Astrocyte (in vitro differentiated cells and primary cell): ENCODE measurements around the gene ANKRD29. TPM values are rescaled to one million over a fixed set of nuclear protein-coding genes. Genes with fewer than 3 reads are reported as not detected.
A peak's percentile ranks its signal among the peaks of the same experiment; 100 is the strongest.

Source experiments
- DNase-seq: peaks from one replicate; pipeline ENCODE4 v3.0.0-alpha.2; 2010; ENCODE audit warnings: low read depth
- FAIRE-seq: peaks from 2 replicates; lab custom pipeline; 2011; peaks lifted over from hg19 to GRCh38; lab: Jason Lieb, UNC
- H2AFZ ChIP-seq: 2 replicates; pipeline ENCODE4 v1.6.0; 2012; ENCODE audit warnings: low read depth, low read length, inconsistent platforms
- H3K27ac ChIP-seq: 2 replicates; pipeline ENCODE4 v1.5.1; 2011; ENCODE audit warnings: low read depth, low read length, inconsistent platforms
- H3K27me3 ChIP-seq: 2 replicates; pipeline ENCODE4 v1.6.0; 2011; ENCODE audit warnings: low read length, inconsistent platforms; ENCODE audit not compliant: insufficient read depth
- H3K36me3 ChIP-seq: 2 replicates; pipeline ENCODE4 v1.5.1; 2011; ENCODE audit warnings: low read length, inconsistent platforms; ENCODE audit not compliant: insufficient read depth
- H3K4me1 ChIP-seq: 2 replicates; pipeline ENCODE4 v1.5.1; 2011; ENCODE audit warnings: low read length, inconsistent platforms; ENCODE audit not compliant: insufficient read depth
- H3K4me2 ChIP-seq: 2 replicates; pipeline ENCODE4 v1.6.0; 2012; ENCODE audit warnings: low read length, inconsistent platforms
- H3K4me3 ChIP-seq: 2 replicates; pipeline ENCODE4 v1.5.1; 2011; ENCODE audit warnings: low read depth, mild to moderate bottlenecking, low read length, inconsistent platforms; ENCODE audit not compliant: insufficient read depth
- H3K79me2 ChIP-seq: 2 replicates; pipeline ENCODE4 v1.6.0; 2012; ENCODE audit warnings: mild to moderate bottlenecking, low read length, inconsistent platforms; ENCODE audit not compliant: insufficient read depth
- H3K9ac ChIP-seq: 2 replicates; pipeline ENCODE4 v1.6.0; 2012; ENCODE audit warnings: mild to moderate bottlenecking, low read length, inconsistent platforms
- H3K9me3 ChIP-seq: 2 replicates; pipeline ENCODE4 v1.5.1; 2012; ENCODE audit warnings: low read depth, mild to moderate bottlenecking, low read length, inconsistent platforms; ENCODE audit not compliant: insufficient read depth
- H4K20me1 ChIP-seq: 2 replicates; pipeline ENCODE4 v1.6.0; 2012; ENCODE audit warnings: low read length, inconsistent platforms; ENCODE audit not compliant: insufficient read depth
- H3K27ac Mint-ChIP-seq: one replicate; pipeline ENCODE4 v1.8.0; 2021; ENCODE audit warnings: mild to moderate bottlenecking, mixed read lengths; ENCODE audit not compliant: unreplicated experiment
- H3K27me3 Mint-ChIP-seq: one replicate; pipeline ENCODE4 v1.8.0; 2021; ENCODE audit warnings: low read depth, mixed read lengths; ENCODE audit not compliant: unreplicated experiment
- H3K36me3 Mint-ChIP-seq: one replicate; pipeline ENCODE4 v1.8.0; 2021; ENCODE audit warnings: low read depth, mixed read lengths; ENCODE audit not compliant: unreplicated experiment
- H3K4me1 Mint-ChIP-seq: one replicate; pipeline ENCODE4 v1.8.0; 2021; ENCODE audit warnings: low read depth, mixed read lengths; ENCODE audit not compliant: unreplicated experiment
- H3K4me3 Mint-ChIP-seq: one replicate; pipeline ENCODE4 v1.8.0; 2021; ENCODE audit warnings: mild to moderate bottlenecking, moderate library complexity, mixed read lengths; ENCODE audit not compliant: unreplicated experiment
- H3K9me3 Mint-ChIP-seq: one replicate; pipeline ENCODE4 v1.8.0; 2021; ENCODE audit warnings: mild to moderate bottlenecking, mixed read lengths; ENCODE audit not compliant: unreplicated experiment
- CTCF ChIP-seq: IDR thresholded peaks from 2 replicates; pipeline ENCODE4 v1.5.1; 2011; ENCODE audit warnings: low read depth, mild to moderate bottlenecking, inconsistent platforms, low read length, moderate library complexity; ENCODE audit not compliant: insufficient read depth
- EZH2 ChIP-seq: IDR thresholded peaks from 2 replicates; pipeline ENCODE4 v1.6.1; 2012; ENCODE audit warnings: mild to moderate bottlenecking, low read length, inconsistent platforms; ENCODE audit not compliant: insufficient read depth
- total RNA-seq: library from RNA; stranded (reverse); gene quantifications from 2 replicates; pipeline ENCODE4 v1.2.1, GENCODE V29; 2021

ANKRD29 gene
- total RNA-seq, 1 donor from 2014 or later: 0.75 TPM

- Mint-ChIP-seq H3K4me3 (no peak overlapping the region), H3K36me3 (no peaks in the 10 kb centered on the region), H3K27me3 (peaks cover 13% of the 10 kb centered on the region), H3K27ac (no peak overlapping the region), H3K9me3 (no peaks in the 10 kb centered on the region), H3K4me1 (peaks cover 7% of the 10 kb centered on the region)
- TF ChIP-seq CTCF (no peak), EZH2 (no peak)
- FAIRE-seq: no peak
- Histone ChIP-seq H3K36me3 (no peaks in the 10 kb centered on the region), H3K27me3 (peaks cover 7% of the 10 kb centered on the region), H3K9ac (no peak overlapping the region), H2AFZ (no peak overlapping the region), H3K9me3 (no peaks in the 10 kb centered on the region), H3K4me2 (no peak overlapping the region), H3K79me2 (no peaks in the 10 kb centered on the region), H3K4me3 (no peak overlapping the region), H3K4me1 (peaks cover 17% of the 10 kb centered on the region), H3K27ac (no peak overlapping the region), H4K20me1 (no peaks in the 10 kb centered on the region)
- DNase-seq: no peak
These were observed 34.7 kb downstream of the ANKRD29 start for GRCh38 chr18:23627970-23628369.

DNA sequence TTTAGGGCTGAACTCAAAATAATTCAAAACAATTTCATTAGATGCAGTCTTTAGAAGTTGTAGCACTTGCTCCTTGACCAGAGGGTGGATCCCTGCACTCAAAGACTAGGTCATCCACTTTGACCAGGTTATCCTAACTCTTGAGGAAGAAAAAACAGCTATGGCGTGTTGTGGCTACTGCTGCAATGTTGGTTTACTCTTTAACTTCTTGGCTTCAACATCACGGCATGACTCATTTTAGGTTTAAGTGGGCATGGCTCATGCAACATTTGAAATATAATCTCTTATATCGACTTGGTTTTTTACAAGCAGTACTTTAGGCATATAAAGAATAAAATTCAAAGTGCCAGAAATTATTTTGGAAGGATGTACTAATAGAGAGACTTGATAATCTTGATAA lies 35.4 kb downstream of the ANKRD29 start:
- Histone ChIP-seq H3K4me2 (peak overlapping the region; percentile 52), H2AFZ (no peak overlapping the region), H4K20me1 (no peaks in the 10 kb centered on the region), H3K4me3 (no peak overlapping the region), H3K9me3 (no peaks in the 10 kb centered on the region), H3K27ac (no peak overlapping the region), H3K9ac (no peak overlapping the region), H3K4me1 (peaks cover 17% of the 10 kb centered on the region), H3K79me2 (no peaks in the 10 kb centered on the region), H3K27me3 (peaks cover 7% of the 10 kb centered on the region), H3K36me3 (no peaks in the 10 kb centered on the region)
- TF ChIP-seq EZH2 (no peak), CTCF (no peak)
- peaks cover 7% of the 10 kb centered on the region for H3K4me1 Mint-ChIP-seq
- H3K9me3 Mint-ChIP-seq: no peaks in the 10 kb centered on the region
- peaks cover 15% of the 10 kb centered on the region for H3K27me3 Mint-ChIP-seq
- no peak overlapping the region for H3K27ac Mint-ChIP-seq
- peak; percentile 84 for DNase-seq
- no peaks in the 10 kb centered on the region for H3K36me3 Mint-ChIP-seq
- FAIRE-seq: no peak
- no peak overlapping the region for H3K4me3 Mint-ChIP-seq

GRCh38 chr18:23626451-23627279 lies 36.0 kb downstream of the ANKRD29 start:
- Histone ChIP-seq H2AFZ (no peak overlapping the region), H3K9me3 (no peaks in the 10 kb centered on the region), H3K79me2 (no peaks in the 10 kb centered on the region), H3K9ac (no peak overlapping the region), H4K20me1 (no peaks in the 10 kb centered on the region), H3K27me3 (peaks cover 8% of the 10 kb centered on the region), H3K27ac (peak overlapping the region; percentile 11), H3K4me2 (peak overlapping the region; percentile 52), H3K4me3 (no peak overlapping the region), H3K36me3 (no peaks in the 10 kb centered on the region), H3K4me1 (peaks cover 17% of the 10 kb centered on the region)
- H3K4me3 Mint-ChIP-seq: no peak overlapping the region
- H3K27me3 Mint-ChIP-seq: peaks cover 21% of the 10 kb centered on the region
- no peak for TF ChIP-seq EZH2
- TF ChIP-seq CTCF: no peak
- no peak for FAIRE-seq
- H3K4me1 Mint-ChIP-seq: peaks cover 7% of the 10 kb centered on the region
- peak; percentile 39 for DNase-seq
- no peaks in the 10 kb centered on the region for H3K36me3 Mint-ChIP-seq
- no peak overlapping the region for H3K27ac Mint-ChIP-seq
- no peaks in the 10 kb centered on the region for H3K9me3 Mint-ChIP-seq
